COLO668 (cell line): Measurements from ENCODE around the gene TTC19.

ENCODE experiments used
- DNase-seq: peaks from one replicate; lab custom pipeline; 2025; ENCODE audit not compliant: unreplicated experiment; lab: John Stamatoyannopoulos, UW

Gene TTC19, protein sequence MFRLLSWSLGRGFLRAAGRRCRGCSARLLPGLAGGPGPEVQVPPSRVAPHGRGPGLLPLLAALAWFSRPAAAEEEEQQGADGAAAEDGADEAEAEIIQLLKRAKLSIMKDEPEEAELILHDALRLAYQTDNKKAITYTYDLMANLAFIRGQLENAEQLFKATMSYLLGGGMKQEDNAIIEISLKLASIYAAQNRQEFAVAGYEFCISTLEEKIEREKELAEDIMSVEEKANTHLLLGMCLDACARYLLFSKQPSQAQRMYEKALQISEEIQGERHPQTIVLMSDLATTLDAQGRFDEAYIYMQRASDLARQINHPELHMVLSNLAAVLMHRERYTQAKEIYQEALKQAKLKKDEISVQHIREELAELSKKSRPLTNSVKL

DNA sequence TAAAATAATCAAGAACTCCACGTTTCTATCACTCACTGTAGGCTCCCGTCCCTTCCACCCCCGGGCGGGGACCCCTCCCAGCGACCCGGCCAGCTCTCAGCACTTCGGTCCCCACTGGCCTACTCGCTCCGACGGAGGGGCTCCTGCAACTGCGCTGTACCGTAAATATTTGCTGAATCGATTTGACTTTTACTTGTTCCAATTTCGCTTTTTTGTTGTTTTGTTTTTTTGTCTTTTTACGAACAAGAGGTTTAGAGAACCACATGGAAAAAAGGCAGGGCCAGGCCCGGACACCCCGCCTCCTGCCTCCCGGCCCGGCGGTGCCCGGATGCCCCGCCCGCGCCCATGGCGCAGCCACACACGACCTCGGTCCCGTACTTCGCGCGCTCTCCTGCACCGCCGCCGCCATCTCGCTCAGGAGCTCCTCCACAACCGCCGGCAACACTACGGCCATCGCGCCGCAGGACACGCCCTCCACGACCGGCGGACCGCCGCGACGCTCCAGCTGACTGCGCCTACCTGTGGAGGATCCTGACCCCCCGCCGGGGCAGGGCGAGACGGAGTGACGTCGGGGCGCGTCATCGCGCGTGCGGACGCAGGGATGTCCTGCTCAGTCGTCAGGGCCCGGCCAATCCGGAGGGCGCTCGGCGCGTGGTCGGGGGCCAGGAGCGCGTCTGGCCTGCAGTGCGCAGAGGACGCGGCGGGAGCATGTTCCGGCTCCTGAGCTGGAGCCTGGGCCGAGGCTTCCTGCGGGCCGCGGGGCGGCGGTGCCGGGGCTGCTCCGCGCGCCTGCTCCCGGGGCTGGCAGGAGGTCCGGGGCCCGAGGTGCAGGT, at the start of gene TTC19, which contains the start of gene ZSWIM7:
TSS of gene TTC19 (plus strand) at position 684 of the 833 bp plus-strand sequence. CDS start at position 709, 25 bp downstream.
TSS of gene ZSWIM7 (minus strand) at position 564 of the 833 bp plus-strand sequence. CDS start at position 454, 110 bp downstream.
- peak; percentile 95 for DNase-seq

DNA sequence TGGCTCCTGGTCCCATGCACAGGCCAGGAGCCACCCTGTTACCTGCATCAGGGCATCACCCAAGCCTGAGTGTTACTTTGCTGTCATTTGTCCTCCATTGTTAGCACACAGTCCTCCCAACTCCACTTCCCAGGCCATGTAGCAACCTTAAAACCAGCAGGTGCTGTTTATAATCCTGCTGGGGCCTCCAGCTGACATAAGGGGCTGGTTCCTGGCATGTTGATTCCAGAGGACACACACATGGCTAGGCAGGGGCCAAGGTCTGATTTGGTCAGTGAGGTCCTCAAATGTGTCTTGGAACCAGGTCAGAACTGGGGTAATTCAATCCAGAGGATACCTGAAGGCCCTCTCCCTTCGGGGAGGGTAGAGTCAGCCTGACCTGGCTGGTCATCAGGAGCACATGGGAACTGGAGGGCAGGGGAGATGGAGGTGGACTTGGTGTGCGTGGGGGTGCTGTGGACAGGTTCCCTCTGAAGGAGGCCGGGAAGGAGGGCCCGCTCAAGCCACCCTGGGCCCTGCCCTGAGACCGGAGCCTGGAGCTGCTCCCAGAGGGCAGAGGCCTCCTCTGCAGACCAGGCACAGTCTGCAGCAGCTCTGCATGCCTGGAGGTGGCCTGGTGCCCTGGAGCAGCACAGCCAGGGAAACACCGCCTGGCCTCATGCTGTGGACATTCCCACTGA, 48.1 kb upstream of the TTC19 start:
- no peak for DNase-seq

DNA sequence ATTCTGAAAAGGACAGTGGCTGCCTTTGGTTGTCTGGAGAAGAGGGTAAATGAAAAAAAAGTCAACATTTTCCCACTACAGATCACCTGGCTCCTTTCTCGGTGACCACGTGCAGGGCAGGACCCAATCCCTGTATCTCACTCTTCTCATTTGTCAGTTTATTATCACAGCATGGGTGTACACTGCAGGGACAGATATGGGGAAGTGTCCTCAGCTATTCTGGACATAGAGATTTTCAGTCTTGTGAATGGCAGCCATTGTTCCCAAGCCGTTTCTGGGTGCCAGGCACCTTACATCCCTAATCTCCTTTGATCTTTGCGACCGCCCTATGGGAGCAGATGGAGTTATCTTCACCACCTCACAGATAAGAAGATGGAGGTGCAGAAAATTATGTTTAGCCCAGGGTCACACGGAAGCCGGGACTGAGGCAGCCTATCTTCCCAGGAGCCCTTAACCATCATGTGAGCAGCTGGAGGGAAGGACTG, 47.5 kb upstream of the TTC19 start:
- DNase-seq: no peak

DNA sequence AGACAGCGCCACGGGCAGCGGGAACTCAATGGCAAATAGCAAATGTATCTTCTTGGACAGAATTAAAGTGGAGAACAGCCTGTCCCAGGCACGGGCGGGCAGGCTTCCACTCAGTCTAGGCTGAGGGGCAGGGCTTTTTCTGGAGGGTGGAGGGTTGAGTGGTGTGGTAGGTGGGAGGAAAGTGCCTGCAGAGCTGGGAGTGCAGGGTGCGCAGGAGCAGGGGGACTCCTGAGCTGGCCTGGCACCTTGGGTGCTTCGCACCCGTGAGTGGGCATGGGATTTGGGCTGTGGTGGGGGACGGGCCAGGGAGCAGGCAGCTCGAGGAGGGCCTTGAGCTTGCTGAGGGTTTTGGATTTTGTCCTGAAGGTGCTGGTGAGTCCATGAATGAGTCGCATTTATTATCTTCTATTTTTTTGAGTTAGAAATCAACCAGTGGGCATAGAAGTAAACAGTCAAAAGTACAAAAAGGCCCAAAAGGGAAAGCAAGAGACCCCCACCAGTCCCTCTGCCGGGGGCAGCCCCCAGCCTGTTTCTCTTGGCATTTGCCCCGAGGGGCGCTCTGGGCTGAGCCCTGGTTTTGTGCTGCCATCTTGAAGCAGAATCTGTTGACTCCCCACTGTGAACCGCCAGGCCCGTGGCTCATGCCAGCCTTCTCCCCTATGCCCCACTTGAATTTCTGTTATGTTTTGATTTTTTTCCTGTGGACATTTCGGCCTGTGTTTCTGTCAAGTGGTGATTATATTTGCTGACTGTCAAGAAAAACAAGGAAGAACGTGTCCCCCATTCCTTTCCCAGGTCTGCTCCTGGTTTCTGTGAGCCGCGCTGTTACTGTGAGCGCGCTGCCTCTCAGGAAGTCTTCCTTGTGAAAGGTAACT, 46.5 kb upstream of the TTC19 start:
- no peak for DNase-seq

DNA sequence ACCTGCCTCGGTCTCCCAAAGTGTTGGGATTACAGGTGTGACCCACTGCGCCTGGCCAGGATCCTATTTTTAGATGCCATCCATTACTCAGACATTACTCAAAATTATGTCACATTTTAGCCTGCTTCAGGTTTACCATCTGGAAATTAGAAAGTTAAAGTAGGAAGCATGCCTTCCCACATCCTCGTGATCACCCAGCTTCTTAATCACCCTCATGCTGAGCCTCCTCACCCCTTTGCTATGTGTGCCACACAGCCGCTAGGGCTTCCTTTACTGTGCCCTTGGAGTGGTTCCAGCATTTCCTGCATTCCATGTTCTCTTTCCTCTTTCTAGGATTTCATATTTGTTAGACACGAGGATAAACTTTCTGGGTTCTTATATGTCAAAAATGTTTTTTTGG, 45.4 kb upstream of the TTC19 start:
- no peak for DNase-seq

DNA sequence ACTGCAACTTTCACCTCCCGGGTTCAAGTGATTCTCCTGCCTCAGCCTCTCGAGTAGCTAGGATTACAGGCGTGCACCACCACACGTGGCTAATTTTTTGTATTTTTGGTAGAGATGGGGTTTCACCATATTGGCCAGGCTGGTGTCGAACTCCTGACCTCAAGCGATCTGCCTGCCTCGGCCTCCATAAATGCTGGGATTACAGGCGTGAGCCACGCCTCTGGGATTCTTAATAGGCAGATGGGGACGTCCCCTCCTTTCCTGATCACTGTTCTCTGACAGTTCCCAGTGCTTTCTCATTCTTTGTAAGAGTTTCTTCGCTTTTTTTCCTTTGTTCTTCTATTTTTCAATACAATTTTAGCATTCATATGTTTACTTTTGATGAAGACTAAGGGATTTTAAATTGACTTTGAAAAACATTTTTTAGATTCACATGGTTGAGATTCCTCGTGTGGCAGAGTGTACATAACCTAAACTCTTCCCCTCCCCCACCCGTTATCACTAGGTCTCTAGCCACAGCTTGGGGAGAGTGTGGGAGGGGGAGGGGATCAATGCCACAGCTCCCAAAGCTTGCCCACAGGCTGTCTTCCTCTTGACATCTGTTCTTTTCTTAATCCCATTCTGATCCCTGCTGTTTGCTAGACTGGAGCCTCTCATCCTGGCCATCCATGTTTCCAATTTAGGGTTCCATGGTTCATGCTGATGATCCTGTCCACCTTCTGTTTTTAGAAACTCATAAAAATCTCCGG, 43.7 kb upstream of the TTC19 start:
- no peak for DNase-seq

DNA sequence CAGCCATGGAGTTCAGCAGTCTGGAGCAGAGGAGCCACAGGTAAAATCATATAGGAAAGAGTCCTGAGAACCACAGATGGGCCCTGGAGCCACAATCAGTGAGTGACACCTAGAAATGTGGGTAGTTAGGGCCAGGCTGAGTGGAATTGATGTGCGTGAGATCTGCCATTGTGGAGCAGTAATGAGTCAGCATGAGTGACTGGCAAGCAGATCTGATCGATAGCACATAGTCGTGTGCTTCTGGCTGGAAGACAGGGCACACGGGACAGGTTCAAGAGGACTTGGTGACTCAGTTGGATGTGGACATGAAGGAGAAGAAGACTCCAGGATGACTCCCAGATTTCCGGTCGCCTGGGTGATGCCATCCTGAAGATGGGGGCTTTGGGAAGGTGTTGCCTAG, 42.4 kb upstream of the TTC19 start:
- DNase-seq: no peak

DNA sequence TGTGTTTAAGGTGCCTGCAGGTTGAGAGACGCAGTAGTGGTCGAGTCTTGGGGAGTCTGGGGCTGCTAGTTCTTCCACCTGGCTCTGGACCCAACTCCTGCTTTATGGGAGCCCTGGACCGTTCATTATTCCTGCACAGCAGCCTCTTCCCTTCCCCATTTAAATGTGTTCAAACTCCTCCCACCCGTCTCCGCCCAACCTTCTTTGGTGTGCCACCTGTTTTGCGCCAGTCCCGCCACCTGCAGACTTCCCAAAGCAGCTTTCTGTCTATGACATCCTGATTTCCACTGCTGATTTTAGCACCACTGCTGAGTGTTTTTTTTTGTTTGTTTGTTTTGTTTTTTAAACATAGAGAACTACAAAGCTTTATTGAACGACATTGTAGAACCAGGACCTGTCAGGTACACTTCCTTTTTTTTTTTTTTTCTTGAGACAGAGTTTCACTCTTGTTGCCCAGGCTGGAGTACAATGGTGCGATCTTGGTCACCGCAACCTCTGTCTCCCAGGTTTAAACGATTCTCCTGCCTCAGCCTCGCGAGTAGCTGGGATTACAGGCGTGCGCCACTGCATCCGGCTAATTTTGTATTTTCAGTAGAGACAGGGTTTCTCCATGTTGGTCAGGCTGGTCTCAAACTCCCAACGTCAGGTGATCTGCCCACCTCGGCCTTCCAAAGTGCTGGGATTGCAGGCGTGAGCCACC, 41.9 kb upstream of the TTC19 start:
- DNase-seq: no peak

DNA sequence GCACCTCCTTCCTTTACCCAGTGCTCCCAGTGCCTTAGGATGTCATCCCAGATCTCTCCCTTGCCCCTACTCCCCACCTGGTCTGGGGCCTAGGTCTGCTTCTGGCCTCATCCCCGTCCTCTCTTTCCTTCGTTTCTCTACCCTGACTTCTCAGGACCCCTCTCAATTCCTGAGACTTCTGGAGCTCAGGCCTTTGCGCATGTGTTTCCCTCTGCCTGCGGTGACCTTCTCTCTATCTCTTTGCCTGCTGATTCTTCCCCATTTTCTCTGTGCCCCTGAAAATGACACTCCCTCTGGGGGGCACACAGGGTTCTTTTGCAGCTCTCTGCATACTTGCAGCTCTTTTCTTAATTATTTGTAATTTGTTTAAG, 41.2 kb upstream of the TTC19 start:
- no peak for DNase-seq

DNA sequence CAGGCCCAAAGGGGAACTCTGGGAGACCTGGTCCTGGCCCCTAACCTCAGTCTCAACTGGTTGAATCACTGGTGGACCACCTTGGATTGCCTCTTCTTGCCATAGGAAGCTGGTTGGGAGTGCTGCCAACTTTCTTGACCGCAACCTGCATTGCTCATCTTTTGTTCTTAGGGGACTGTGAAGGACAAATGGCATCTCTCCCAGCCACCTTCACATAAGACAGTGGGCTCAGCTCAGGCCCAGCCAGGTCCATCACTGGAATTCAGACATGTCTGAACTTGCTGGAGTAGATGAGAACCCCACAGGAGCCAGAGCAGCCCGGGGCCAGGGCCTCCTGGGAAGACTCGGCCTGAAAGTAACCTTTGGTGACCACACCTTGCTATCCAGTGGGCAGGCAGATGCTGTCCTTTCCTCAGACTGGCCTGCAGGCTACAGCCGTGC, 35.9 kb upstream of the TTC19 start:
- DNase-seq: no peak

DNA sequence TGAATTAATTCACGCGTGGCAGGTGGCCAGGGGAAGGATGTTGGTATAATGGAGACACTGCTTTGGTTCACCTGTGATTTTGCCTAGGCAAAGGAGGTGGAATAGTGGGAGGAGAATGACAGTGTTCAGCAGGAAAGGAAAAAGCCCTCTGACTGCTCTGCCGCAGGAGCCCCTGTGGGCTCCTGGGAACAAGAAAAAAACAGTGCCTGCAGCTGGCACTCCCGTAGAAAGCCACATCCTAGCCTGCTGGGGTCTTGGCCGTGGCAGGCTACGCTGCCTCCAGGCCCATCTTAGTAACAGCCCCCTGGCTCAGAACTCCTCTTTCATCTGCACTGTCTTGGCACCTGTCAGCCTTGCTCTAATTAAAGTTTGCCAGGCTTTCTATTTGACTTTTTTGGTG, 34.1 kb upstream of the TTC19 start:
- no peak for DNase-seq

DNA sequence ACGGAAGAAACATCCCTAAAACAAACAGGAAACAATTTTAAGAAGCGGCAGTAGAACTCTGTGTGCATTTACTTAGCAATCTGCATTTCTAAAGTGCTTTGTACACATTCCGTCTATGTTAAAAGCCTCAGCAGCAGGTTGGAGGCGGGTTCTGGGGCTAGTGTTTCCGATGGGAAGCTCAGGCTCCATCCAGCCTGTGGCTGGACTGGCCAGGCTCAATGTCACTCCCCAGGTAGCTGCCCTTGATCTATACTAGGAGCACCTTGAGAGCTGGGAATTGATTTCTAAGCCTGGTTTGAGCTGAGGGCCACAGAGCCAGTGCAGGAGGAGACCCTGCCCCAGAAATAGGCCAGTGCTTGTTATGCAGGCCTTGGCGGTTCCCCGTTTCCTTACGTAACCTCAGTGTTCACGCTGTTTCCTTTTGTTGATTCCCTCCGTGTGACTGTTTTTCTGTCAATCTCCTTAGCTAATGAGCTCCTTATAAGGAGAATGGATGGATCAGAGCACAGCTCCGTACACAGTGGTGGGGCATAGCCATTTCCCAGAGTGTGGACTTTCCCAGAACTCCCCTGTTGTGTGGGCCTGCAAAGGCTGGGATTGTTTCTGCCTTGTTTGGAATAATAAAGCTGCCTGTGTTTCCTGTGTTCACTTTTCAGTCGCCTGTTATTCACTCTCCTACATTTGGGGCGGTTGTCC, 33.3 kb upstream of the TTC19 start:
- peak; percentile 37 for DNase-seq

DNA sequence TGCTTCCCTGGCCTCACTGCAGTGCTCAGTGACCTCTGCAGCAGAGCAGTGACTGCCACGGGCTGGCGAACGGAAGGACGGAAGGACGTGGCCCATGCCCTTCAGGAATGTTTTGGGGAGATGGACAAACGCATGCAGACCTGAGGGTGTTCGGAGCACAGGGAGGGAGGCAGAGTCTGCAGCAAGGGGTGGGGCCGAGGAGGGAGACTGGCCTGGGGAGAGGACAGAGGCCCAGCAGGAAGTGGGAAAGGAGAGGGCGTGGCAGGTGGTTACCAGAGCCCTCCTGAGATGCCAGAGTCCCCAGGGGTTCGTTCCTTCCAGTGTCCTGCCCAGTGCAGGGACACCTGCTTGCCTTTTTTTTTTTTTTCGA, 32.8 kb upstream of the TTC19 start:
- DNase-seq: no peak

DNA sequence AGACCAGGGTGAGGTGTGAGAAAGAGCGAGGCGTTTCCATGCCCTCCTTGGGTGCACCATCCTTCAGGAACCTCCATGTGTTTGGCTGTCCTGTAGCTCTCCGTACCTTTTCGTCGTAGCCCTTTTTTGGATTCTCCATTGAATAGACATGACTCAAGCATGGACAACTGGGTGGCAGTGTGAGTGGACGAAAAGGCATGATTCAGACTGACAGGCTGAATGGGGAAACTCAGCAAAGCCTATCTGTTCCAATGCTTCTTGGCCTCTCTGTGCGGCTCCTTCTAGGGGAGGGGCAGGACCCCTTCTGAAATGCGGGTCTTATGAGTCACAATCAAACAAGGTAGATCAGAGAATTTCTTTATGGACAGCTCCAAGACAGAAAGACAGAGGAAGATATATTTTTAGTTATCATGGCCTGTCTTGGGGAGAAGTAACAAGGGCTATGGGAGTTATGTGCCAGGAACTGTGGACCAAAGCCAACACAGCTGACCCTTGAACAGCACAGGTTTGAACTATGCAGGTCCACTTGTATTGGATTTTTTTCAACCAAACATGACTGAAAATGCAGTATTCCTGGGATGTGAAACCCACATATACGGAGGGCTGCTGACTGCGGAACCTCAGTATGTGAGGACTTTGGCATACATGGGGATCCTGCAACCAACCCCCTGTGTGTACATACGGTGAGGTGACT, 31.8 kb upstream of the TTC19 start:
- no peak for DNase-seq

DNA sequence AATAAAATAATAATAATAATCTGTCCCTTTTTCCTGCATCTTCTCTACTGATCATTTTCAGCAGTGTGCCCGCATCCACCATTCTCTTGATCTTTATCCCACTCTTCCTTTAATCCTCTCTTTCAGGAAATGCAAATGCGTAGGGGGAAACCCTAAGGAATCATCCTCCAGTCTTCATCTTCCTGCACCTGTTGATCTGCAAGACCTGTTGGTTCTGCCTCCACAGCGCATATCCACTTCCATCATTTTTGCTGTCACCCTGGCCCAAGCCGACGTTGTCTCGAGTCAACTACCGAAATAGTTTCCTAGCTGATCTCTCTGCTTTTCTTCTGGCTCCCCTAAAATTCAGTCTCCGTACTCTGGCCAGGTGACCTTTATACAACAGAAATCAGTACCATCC, 30.2 kb upstream of the TTC19 start:
- no peak for DNase-seq

DNA sequence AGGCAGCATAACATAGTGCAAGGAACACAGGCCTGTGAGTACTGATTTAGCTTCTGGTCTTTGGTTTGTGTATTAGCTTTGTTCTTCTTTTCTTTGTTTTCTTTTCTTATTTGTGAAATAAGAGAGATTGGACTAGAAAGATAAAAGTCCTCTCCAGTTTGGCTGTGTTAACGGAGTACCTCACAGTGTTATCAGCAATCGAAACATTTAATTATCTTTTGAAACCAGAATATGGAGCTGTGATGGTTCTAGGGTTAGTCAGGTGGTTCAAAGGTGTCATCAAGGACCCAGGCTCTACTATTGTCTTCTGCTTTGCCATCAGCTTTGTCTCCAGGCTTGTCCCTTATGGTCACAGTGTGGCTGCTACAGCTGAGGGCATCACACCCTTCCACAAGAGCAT, 29.1 kb upstream of the TTC19 start:
- DNase-seq: no peak

DNA sequence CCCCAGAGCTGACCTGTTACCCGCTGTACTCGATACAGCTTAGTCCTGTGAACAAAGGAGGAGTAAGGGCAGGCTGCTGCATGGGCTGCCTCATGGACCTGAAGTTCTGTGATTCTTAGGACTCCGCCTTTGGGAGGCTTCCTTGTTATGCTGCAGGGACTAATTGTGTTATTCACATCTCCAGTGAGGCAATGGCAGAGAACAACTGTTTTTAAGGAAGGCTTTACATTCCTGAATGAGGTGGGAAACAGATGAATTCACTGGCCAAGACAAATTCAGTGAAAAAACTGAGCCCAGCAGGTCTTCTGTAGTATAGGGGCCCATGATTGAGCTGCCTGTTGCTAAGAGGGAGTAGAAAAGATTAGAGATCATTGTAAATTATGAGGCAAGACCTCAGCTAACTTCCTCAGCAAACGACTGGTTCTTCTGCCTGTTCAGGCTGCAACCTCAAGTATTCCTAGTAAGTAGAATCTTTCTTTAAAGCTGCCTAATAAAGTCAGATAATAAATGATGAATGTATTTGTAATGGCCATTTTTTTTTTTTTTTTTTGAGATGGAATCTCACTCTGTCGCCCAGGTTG, 28.4 kb upstream of the TTC19 start:
- DNase-seq: no peak

DNA sequence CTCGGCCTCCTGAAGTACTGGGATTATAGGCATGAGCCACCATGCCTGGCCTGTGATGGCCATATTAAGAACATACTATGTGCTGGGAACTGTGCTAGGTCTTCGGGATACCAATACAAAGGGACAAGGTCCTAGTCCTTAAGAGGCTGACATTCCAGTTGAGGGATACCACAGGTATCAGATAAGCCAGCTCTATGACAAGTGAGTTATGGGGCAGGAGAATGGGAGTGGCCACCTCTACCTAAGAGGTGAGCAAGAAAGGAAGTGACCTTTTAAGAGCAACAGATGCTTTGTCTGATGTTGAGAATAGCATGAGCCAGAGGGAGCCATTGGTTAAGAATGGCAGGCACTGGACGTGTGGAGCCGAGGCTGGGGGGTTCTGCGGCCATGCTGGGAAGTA, 27.7 kb upstream of the TTC19 start:
- no peak for DNase-seq
